IPS-20b (cell line): ENCODE measurements around the gene IL22RA1.

ENCODE experiments used
- H3K27ac ChIP-seq: one replicate; pipeline ENCODE4 v1.5.1; 2013; ENCODE audit warnings: low read length
- H3K27me3 ChIP-seq: 2 replicates; pipeline ENCODE4 v1.6.1; 2013; ENCODE audit warnings: mild to moderate bottlenecking, low read length, inconsistent platforms; ENCODE audit not compliant: insufficient read depth
- H3K36me3 ChIP-seq: 2 replicates; pipeline ENCODE4 v1.6.1; 2013; ENCODE audit warnings: low read depth, mild to moderate bottlenecking, inconsistent platforms, low read length, moderate library complexity; ENCODE audit not compliant: insufficient read depth
- H3K4me1 ChIP-seq: 2 replicates; pipeline ENCODE4 v1.6.1; 2013; ENCODE audit warnings: mild to moderate bottlenecking, control low read depth, inconsistent platforms, low read length, moderate library complexity; ENCODE audit not compliant: insufficient read depth
- H3K4me3 ChIP-seq: 2 replicates; pipeline ENCODE4 v1.5.1; 2013; ENCODE audit warnings: mild to moderate bottlenecking, low read length, inconsistent platforms
- H3K9ac ChIP-seq: 2 replicates; pipeline ENCODE4 v1.6.1; 2013; ENCODE audit warnings: low read depth, mild to moderate bottlenecking, inconsistent platforms, low read length, moderate library complexity
- H3K9me3 ChIP-seq: 2 replicates; pipeline ENCODE4 v1.6.1; 2013; ENCODE audit warnings: mild to moderate bottlenecking, low read depth, low read length, inconsistent platforms; ENCODE audit not compliant: insufficient read depth

Gene IL22RA1

GRCh38 chr1:24179251-24179840 is 36.4 kb upstream of the IL22RA1 start:
- H3K9me3 ChIP-seq = no peaks in the 10 kb centered on the region
- H3K4me1 ChIP-seq = peaks cover 4% of the 10 kb centered on the region; the same call in 1 of the 2 replicates
- no peak overlapping the region for H3K4me3 ChIP-seq
- H3K27ac ChIP-seq = no peak overlapping the region
- H3K27me3 ChIP-seq = no peaks in the 10 kb centered on the region
- peaks cover 7% of the 10 kb centered on the region for H3K36me3 ChIP-seq
- no peak overlapping the region for H3K9ac ChIP-seq

- H3K4me1 ChIP-seq = peaks cover 4% of the 10 kb centered on the region; the same call in 1 of the 2 replicates
Observed at GRCh38 chr1:24178407-24178806, 35.5 kb upstream of the IL22RA1 start.

GRCh38 chr1:24177161-24177560 is 34.2 kb upstream of the IL22RA1 start:
- Histone ChIP-seq H3K4me1 (peaks cover 4% of the 10 kb centered on the region; the same call in 1 of the 2 replicates), H3K4me3 (no peak overlapping the region), H3K9ac (no peak overlapping the region), H3K36me3 (peaks cover 7% of the 10 kb centered on the region), H3K27me3 (no peaks in the 10 kb centered on the region), H3K27ac (no peak overlapping the region), H3K9me3 (no peaks in the 10 kb centered on the region)

More at GRCh38 chr1:24178407-24178806, 35.5 kb upstream of the IL22RA1 start:
- H3K27me3 ChIP-seq = no peaks in the 10 kb centered on the region
- peaks cover 7% of the 10 kb centered on the region for H3K36me3 ChIP-seq
- H3K27ac ChIP-seq = no peak overlapping the region
- no peaks in the 10 kb centered on the region for H3K9me3 ChIP-seq
- no peak overlapping the region for H3K9ac ChIP-seq
- no peak overlapping the region for H3K4me3 ChIP-seq

GRCh38 chr1:24175033-24175755 is 32.3 kb upstream of the IL22RA1 start:
- Histone ChIP-seq H3K9ac (no peak overlapping the region), H3K4me3 (no peak overlapping the region), H3K36me3 (peaks cover 7% of the 10 kb centered on the region; the same call in 1 of the 2 replicates), H3K27me3 (no peaks in the 10 kb centered on the region), H3K4me1 (peaks cover 4% of the 10 kb centered on the region; the same call in 1 of the 2 replicates), H3K27ac (no peak overlapping the region), H3K9me3 (no peaks in the 10 kb centered on the region)

- Histone ChIP-seq H3K4me1 (peaks cover 4% of the 10 kb centered on the region; the same call in 1 of the 2 replicates), H3K27ac (no peak overlapping the region), H3K36me3 (peaks cover 8% of the 10 kb centered on the region; the same call in 1 of the 2 replicates), H3K9ac (no peak overlapping the region), H3K27me3 (no peaks in the 10 kb centered on the region), H3K9me3 (no peaks in the 10 kb centered on the region), H3K4me3 (no peak overlapping the region)
Observed at GRCh38 chr1:24173638-24174575, 31.0 kb upstream of the IL22RA1 start.

GRCh38 chr1:24172598-24172997 is 29.7 kb upstream of the IL22RA1 start:
- H3K27ac ChIP-seq = no peak overlapping the region
- H3K4me3 ChIP-seq = no peak overlapping the region
- H3K4me1 ChIP-seq = peaks cover 4% of the 10 kb centered on the region; the same call in 1 of the 2 replicates
- peaks cover 12% of the 10 kb centered on the region; the same call in 1 of the 2 replicates for H3K36me3 ChIP-seq
- no peaks in the 10 kb centered on the region for H3K27me3 ChIP-seq
- H3K9me3 ChIP-seq = no peaks in the 10 kb centered on the region
- H3K9ac ChIP-seq = no peak overlapping the region

- Histone ChIP-seq H3K27me3 (no peaks in the 10 kb centered on the region), H3K36me3 (peaks cover 21% of the 10 kb centered on the region; the same call in 1 of the 2 replicates)
Observed at GRCh38 chr1:24169286-24169685, 26.3 kb upstream of the IL22RA1 start.

GRCh38 chr1:24168245-24168644 is 25.3 kb upstream of the IL22RA1 start:
- no peak overlapping the region for H3K9ac ChIP-seq
- H3K4me3 ChIP-seq = no peak overlapping the region
- no peaks in the 10 kb centered on the region for H3K4me1 ChIP-seq
- H3K27me3 ChIP-seq = no peaks in the 10 kb centered on the region
- H3K9me3 ChIP-seq = no peaks in the 10 kb centered on the region
- no peak overlapping the region for H3K27ac ChIP-seq
- peaks cover 21% of the 10 kb centered on the region; the same call in 1 of the 2 replicates for H3K36me3 ChIP-seq

More at GRCh38 chr1:24169286-24169685, 26.3 kb upstream of the IL22RA1 start:
- Histone ChIP-seq H3K4me3 (no peak overlapping the region), H3K4me1 (no peaks in the 10 kb centered on the region), H3K9ac (no peak overlapping the region), H3K9me3 (no peaks in the 10 kb centered on the region), H3K27ac (no peak overlapping the region)

- Histone ChIP-seq H3K4me3 (no peak overlapping the region), H3K9ac (no peak overlapping the region), H3K27ac (no peak overlapping the region), H3K9me3 (no peaks in the 10 kb centered on the region), H3K4me1 (no peaks in the 10 kb centered on the region), H3K36me3 (peaks cover 21% of the 10 kb centered on the region; the same call in 1 of the 2 replicates), H3K27me3 (no peaks in the 10 kb centered on the region)
Observed at GRCh38 chr1:24167008-24167407, 24.1 kb upstream of the IL22RA1 start.

GRCh38 chr1:24165500-24165899 is 22.6 kb upstream of the IL22RA1 start:
- no peaks in the 10 kb centered on the region for H3K27me3 ChIP-seq
- no peaks in the 10 kb centered on the region for H3K9me3 ChIP-seq
- no peak overlapping the region for H3K27ac ChIP-seq
- no peak overlapping the region for H3K4me3 ChIP-seq
- peaks cover 24% of the 10 kb centered on the region; the same call in 1 of the 2 replicates for H3K36me3 ChIP-seq
- H3K9ac ChIP-seq = no peak overlapping the region
- H3K4me1 ChIP-seq = no peaks in the 10 kb centered on the region

- peaks cover 26% of the 10 kb centered on the region; the same call in 1 of the 2 replicates for H3K36me3 ChIP-seq
- no peak overlapping the region for H3K9ac ChIP-seq
- no peaks in the 10 kb centered on the region for H3K27me3 ChIP-seq
- H3K4me3 ChIP-seq = no peak overlapping the region
- no peaks in the 10 kb centered on the region for H3K4me1 ChIP-seq
- no peak overlapping the region for H3K27ac ChIP-seq
- no peaks in the 10 kb centered on the region for H3K9me3 ChIP-seq
Observed at GRCh38 chr1:24164004-24164403, 21.1 kb upstream of the IL22RA1 start.
